ENCODE data around the gene WDR70. TPM values are rescaled to one million over a fixed set of nuclear protein-coding genes. Genes with fewer than 3 reads are reported as not detected.

Gene WDR70
- total and polyA plus RNA-seq, 3 donors from 2014 or later = 25.3 to 27.6 (median 25.5) TPM

- TF ChIP-seq POLR2A (IDR thresholded peaks at IDR 0.05) = no peak
- TF ChIP-seq CTCF (IDR thresholded peaks at IDR 0.05) = no peak
- no peaks in the 10 kb centered on the region for H3K27me3 ChIP-seq
- H3K27ac ChIP-seq = no peak overlapping the region
- no peaks in the 10 kb centered on the region for H3K36me3 ChIP-seq (ENCODE audit: low read depth, missing control alignments)
- H3K4me1 ChIP-seq = no peaks in the 10 kb centered on the region
- WGBS, 2 donors = 86 to 87% methylated on average over 3 of the region's 3 CpGs
- no peak for DNase-seq
- H3K9me3 ChIP-seq = no peaks in the 10 kb centered on the region
- intact Hi-C loops (cut with DNase I; ENCODE audit: low total_unique reads) = no loop called here
- no peak overlapping the region for H3K4me3 ChIP-seq
These were observed 252.8 kb downstream of the WDR70 start for GRCh38 chr5:37631939-37632338.

- intact Hi-C loops (cut with DNase I; ENCODE audit: low total_unique reads) = no loop called here
- H3K27me3 ChIP-seq = no peaks in the 10 kb centered on the region
- no peaks in the 10 kb centered on the region for H3K9me3 ChIP-seq
- WGBS, 2 donors = 96 to 97% methylated on average over 7 of the region's 7 CpGs
- H3K27ac ChIP-seq = no peak overlapping the region
- TF ChIP-seq POLR2A (IDR thresholded peaks at IDR 0.05) (no peak), CTCF (IDR thresholded peaks at IDR 0.05) (no peak)
- no peak overlapping the region for H3K4me3 ChIP-seq
- no peaks in the 10 kb centered on the region for H3K4me1 ChIP-seq
- H3K36me3 ChIP-seq (ENCODE audit: low read depth, missing control alignments) = no peaks in the 10 kb centered on the region
- no peak for DNase-seq
These were observed 258.2 kb downstream of the WDR70 start for GRCh38 chr5:37637165-37637845.

- Histone ChIP-seq H3K36me3 (ENCODE audit: low read depth, missing control alignments) (no peaks in the 10 kb centered on the region), H3K4me1 (no peaks in the 10 kb centered on the region), H3K9me3 (no peaks in the 10 kb centered on the region), H3K27me3 (no peaks in the 10 kb centered on the region), H3K4me3 (no peak overlapping the region), H3K27ac (no peak overlapping the region)
- no peak for DNase-seq
- 47 to 72% methylated on average over 1 of the region's 1 CpG for WGBS, 2 donors
- intact Hi-C loops (cut with DNase I; ENCODE audit: low total_unique reads) = no loop called here
- TF ChIP-seq CTCF (IDR thresholded peaks at IDR 0.05) = no peak
- no peak for TF ChIP-seq POLR2A (IDR thresholded peaks at IDR 0.05)
These were observed 259.8 kb downstream of the WDR70 start for GRCh38 chr5:37638897-37639296.

GRCh38 chr5:37640088-37640487, 261.0 kb downstream of the WDR70 start:
- Histone ChIP-seq H3K36me3 (ENCODE audit: low read depth, missing control alignments) (no peaks in the 10 kb centered on the region), H3K27me3 (no peaks in the 10 kb centered on the region), H3K9me3 (no peaks in the 10 kb centered on the region), H3K27ac (no peak overlapping the region), H3K4me3 (no peak overlapping the region), H3K4me1 (no peaks in the 10 kb centered on the region)
- 51 to 69% methylated on average over 2 of the region's 2 CpGs for WGBS, 2 donors
- TF ChIP-seq POLR2A (IDR thresholded peaks at IDR 0.05) (no peak), CTCF (IDR thresholded peaks at IDR 0.05) (no peak)
- no peak for DNase-seq
- intact Hi-C loops (cut with DNase I; ENCODE audit: low total_unique reads) = no loop called here

- Histone ChIP-seq H3K27ac (no peak overlapping the region), H3K36me3 (ENCODE audit: low read depth, missing control alignments) (no peaks in the 10 kb centered on the region), H3K27me3 (no peaks in the 10 kb centered on the region), H3K4me3 (no peak overlapping the region), H3K4me1 (no peaks in the 10 kb centered on the region), H3K9me3 (no peaks in the 10 kb centered on the region)
- no peak for TF ChIP-seq POLR2A (IDR thresholded peaks at IDR 0.05)
- TF ChIP-seq CTCF (IDR thresholded peaks at IDR 0.05) = no peak
- intact Hi-C loops (cut with DNase I; ENCODE audit: low total_unique reads) = no loop called here
- WGBS, 2 donors = 95 to 100% methylated on average over 1 of the region's 1 CpG
- DNase-seq = no peak
These were observed 262.8 kb downstream of the WDR70 start for GRCh38 chr5:37641933-37642332.
